ENCODE data around the gene SYT12. TPM values are rescaled to one million over a fixed set of nuclear protein-coding genes. Genes with fewer than 3 reads are reported as not detected.

The SYT12 gene
- total RNA-seq, 1 donor from 2014 or later, result 0.62 TPM

GRCh38 chr11:67030976-67031375, 8.0 kb downstream of the SYT12 start:
- no peak for DNase-seq

GRCh38 chr11:67031791-67032561, 9.0 kb downstream of the SYT12 start:
- DNase-seq, result no peak

GRCh38 chr11:67032830-67033551, 10.1 kb downstream of the SYT12 start:
- DNase-seq, result no peak

- DNase-seq, result peak; percentile 45
Measured at GRCh38 chr11:67033661-67034166, 10.8 kb downstream of the SYT12 start.

GRCh38 chr11:67034350-67034749, 11.4 kb downstream of the SYT12 start:
- DNase-seq, result no peak

- DNase-seq, result no peak
Measured at GRCh38 chr11:67040147-67040546, 17.2 kb downstream of the SYT12 start.

GRCh38 chr11:67041602-67042001, 18.7 kb downstream of the SYT12 start:
- DNase-seq, result no peak

- DNase-seq, result no peak
Measured at GRCh38 chr11:67043572-67044349, 20.8 kb downstream of the SYT12 start.

- no peak for DNase-seq
Measured at GRCh38 chr11:67044496-67044895, 21.6 kb downstream of the SYT12 start.

- peak; percentile 59 for DNase-seq
Measured at GRCh38 chr11:67045314-67045713, 22.4 kb downstream of the SYT12 start.

GRCh38 chr11:67048515-67049130, 25.7 kb downstream of the SYT12 start:
- no peak for DNase-seq

- DNase-seq, result no peak
Measured at GRCh38 chr11:67050139-67050538, 27.2 kb downstream of the SYT12 start.

GRCh38 chr11:67051180-67051893, 28.4 kb downstream of the SYT12 start:
- DNase-seq, result no peak

- no peak for DNase-seq
Measured at GRCh38 chr11:67051945-67052488, 29.1 kb downstream of the SYT12 start.

- DNase-seq, result no peak
Measured at GRCh38 chr11:67052891-67053290, 30.0 kb downstream of the SYT12 start.

- no peak for DNase-seq
Measured at GRCh38 chr11:67053896-67054329, 31.0 kb downstream of the SYT12 start.

GRCh38 chr11:67054346-67054835, 31.5 kb downstream of the SYT12 start:
- DNase-seq, result no peak

GRCh38 chr11:67054836-67055523, 32.0 kb downstream of the SYT12 start:
- DNase-seq, result no peak

GRCh38 chr11:67055812-67056211, 32.9 kb downstream of the SYT12 start:
- no peak for DNase-seq

Data from occipital lobe (tissue), 2 donors.